Measurements from ENCODE around the gene SLC25A4. TPM values are rescaled to one million over a fixed set of nuclear protein-coding genes. Genes with fewer than 3 reads are reported as not detected.

Gene SLC25A4
- total and polyA plus RNA-seq, 4 donors, result 4.4 to 64.2 (median 26.8) TPM

DNA sequence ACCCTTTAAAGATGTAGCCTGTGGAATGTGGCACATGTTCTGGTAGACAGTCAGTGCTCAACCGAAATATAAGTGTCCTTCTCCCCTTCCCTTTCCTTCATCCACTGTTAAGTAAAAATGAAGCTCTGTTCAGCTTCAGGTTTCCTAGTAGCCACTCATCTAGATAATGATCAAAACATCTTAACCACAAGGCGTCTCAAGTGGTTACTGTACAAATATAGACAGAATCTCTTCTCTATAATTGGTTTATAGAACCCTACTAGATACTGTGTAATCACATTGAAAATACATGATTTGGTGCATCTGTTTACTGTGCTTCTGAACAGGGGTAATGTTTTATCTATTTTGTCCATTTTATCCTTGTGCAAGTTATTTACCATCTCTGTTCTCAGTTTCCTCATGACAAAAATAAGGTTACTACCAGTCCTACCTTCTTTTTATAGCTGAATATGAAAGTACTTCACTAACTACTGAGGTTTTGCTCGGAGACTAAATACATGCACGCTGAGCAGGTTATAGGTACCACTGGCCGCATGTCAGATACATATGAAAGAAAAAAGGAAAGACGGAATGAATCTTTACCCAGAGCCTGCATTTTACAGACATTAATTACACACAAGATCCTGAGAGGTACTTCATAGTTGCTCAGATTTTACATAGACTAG, 20.3 kb upstream of the SLC25A4 start:
- Histone ChIP-seq H3K4me3 (ENCODE audit: low read depth in 1 of 3, low read length in 3 of 3) (no peak overlapping the region), H3K9me3 (ENCODE audit: control insufficient read depth in 4 of 4, low read length in 3 of 4) (no peaks in the 10 kb centered on the region), H3K36me3 (ENCODE audit: control insufficient read depth in 4 of 4, insufficient read depth in 3 of 4, low read depth in 1 of 4, low read length in 3 of 4) (no peaks in the 10 kb centered on the region), H3K27ac (ENCODE audit: low read depth in 1 of 2, low read length in 2 of 2) (no peak overlapping the region), H3K27me3 (ENCODE audit: control insufficient read depth in 4 of 4, insufficient read depth in 4 of 4, low read length in 3 of 4) (no peaks in the 10 kb centered on the region), H3K9ac (ENCODE audit: low read depth in 1 of 2, low read length in 2 of 2) (no peak overlapping the region), H3K4me1 (ENCODE audit: control insufficient read depth in 4 of 4, insufficient read depth in 4 of 4, low read length in 3 of 4) (peaks cover 1 to 9% (median 8%) of the 10 kb centered on the region in 4 donors)
- TF ChIP-seq, protein P1, sequence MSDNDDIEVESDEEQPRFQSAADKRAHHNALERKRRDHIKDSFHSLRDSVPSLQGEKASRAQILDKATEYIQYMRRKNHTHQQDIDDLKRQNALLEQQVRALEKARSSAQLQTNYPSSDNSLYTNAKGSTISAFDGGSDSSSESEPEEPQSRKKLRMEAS (IDR thresholded peaks at IDR 0.05), result no peak
- TF ChIP-seq REST (IDR thresholded peaks at IDR 0.05) (no peak), RXRA (IDR thresholded peaks at IDR 0.05) (no peak), HNF4G (IDR thresholded peaks at IDR 0.05) (no peak)
- no peak for DNase-seq (ENCODE audit: low spot score)
- WGBS, result 88% methylated on average over 6 of the region's 6 CpGs

DNA sequence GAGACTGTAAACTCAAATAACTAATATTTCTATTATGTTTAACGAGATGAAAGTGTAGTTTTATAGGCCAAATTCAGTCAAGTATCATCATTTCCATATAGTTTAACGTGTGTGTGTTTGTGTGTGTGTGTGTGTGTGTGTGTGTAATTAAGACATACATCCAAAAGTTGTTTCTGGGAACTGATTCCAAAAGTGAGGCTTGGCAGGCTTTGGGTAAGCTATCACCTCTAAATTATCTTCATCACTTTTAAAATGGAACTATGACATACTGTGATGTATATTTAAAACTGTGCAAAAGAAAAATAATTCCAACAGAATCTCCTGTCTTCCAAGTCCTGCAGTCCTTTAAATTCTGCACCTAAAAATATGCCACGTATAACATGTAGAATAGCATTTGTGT, 19.1 kb upstream of the SLC25A4 start:
- H3K4me1 ChIP-seq (ENCODE audit: control insufficient read depth in 4 of 4, insufficient read depth in 4 of 4, low read length in 3 of 4), result peaks cover 1 to 19% (median 12%) of the 10 kb centered on the region in 4 donors
- no peaks in the 10 kb centered on the region for H3K9me3 ChIP-seq (ENCODE audit: control insufficient read depth in 4 of 4, low read length in 3 of 4)
- no peak overlapping the region for H3K9ac ChIP-seq (ENCODE audit: low read depth in 1 of 2, low read length in 2 of 2)
- 70% methylated on average over 3 of the region's 3 CpGs for WGBS
- no peak overlapping the region for H3K4me3 ChIP-seq (ENCODE audit: low read depth in 1 of 3, low read length in 3 of 3)
- no peaks in the 10 kb centered on the region for H3K36me3 ChIP-seq (ENCODE audit: control insufficient read depth in 4 of 4, insufficient read depth in 3 of 4, low read depth in 1 of 4, low read length in 3 of 4)
- TF ChIP-seq NR2F2 (IDR thresholded peaks at IDR 0.05), result no peak
- TF ChIP-seq, protein P1 (IDR thresholded peaks at IDR 0.05), result no peak
- DNase-seq (ENCODE audit: low spot score), result no peak
- H3K27me3 ChIP-seq (ENCODE audit: control insufficient read depth in 4 of 4, insufficient read depth in 4 of 4, low read length in 3 of 4), result no peaks in the 10 kb centered on the region
- no peak overlapping the region for H3K27ac ChIP-seq (ENCODE audit: low read depth in 1 of 2, low read length in 2 of 2)

DNA sequence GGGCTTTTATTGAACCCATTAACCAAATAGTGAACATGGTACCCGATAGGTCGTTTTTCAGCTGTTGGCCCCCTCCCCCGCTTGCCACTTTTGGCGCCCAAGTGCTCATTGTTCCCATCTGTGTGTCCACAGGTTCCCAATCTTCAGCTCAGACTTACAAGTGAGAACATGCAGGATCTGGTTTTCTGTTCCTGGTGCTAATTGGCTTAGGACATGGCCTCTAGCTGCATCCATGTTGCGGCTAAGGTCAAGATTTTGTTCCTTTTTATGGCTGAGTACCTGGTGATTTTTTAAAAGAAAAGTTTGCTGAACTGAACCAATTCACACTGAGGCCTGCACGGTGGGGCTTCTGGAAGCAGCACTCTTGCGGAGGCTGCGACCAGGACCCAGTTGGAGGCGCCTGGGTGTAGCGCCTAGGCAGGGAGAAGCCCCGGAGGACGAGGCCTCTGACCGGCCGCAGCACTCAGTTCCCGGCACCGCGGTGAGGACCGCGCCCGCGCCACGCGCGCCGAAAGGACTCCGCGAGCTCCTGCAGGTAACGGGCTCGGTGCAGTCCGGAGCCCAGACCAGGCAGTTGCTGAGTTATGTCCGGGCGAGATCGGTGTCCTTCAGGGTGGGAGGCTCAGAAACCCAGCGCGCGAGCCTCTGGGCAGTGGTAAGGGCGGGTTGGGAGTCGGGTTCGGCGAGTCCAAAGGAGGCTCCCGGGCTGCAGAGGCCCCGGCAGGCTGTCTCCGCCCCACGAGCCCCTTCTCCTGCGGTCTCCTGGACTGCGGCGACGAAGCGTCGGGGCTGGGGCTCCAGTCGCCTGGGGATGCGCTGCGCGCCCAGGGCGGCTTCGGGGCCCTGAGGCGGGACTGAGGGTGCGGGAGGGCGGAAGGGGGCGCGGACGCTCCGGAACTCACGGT, 15.8 kb upstream of the SLC25A4 start:
- Histone ChIP-seq H3K27me3 (ENCODE audit: control insufficient read depth in 4 of 4, insufficient read depth in 4 of 4, low read length in 3 of 4) (no peaks in the 10 kb centered on the region), H3K9me3 (ENCODE audit: control insufficient read depth in 4 of 4, low read length in 3 of 4) (no peaks in the 10 kb centered on the region), H3K4me3 (ENCODE audit: low read depth in 1 of 3, low read length in 3 of 3) (peak overlapping the region; percentile 59 to 68 (median 64)), H3K9ac (ENCODE audit: low read depth in 1 of 2, low read length in 2 of 2) (peak overlapping the region; percentile 37 to 53), H3K27ac (ENCODE audit: low read depth in 1 of 2, low read length in 2 of 2) (peak overlapping the region in 1 of 2 donors; percentile 28), H3K36me3 (ENCODE audit: control insufficient read depth in 4 of 4, insufficient read depth in 3 of 4, low read depth in 1 of 4, low read length in 3 of 4) (no peaks in the 10 kb centered on the region), H3K4me1 (ENCODE audit: control insufficient read depth in 4 of 4, insufficient read depth in 4 of 4, low read length in 3 of 4) (peaks cover 1 to 19% (median 12%) of the 10 kb centered on the region in 4 donors)
- DNase-seq (ENCODE audit: low spot score), result no peak
- 10% methylated on average over 64 of the region's 64 CpGs for WGBS
- TF ChIP-seq GABPA (IDR thresholded peaks at IDR 0.05 in 1 of 2, conservative IDR thresholded peaks at IDR 0.05 in 1 of 2) (no peak), JUND (IDR thresholded peaks at IDR 0.05) (no peak), RXRA (IDR thresholded peaks at IDR 0.05) (no peak), EGR1 (IDR thresholded peaks at IDR 0.05; ENCODE audit: low read depth in 2 of 2) (no peak)
